ENCODE results near the gene ANKRD39. TPM values are rescaled to one million over a fixed set of nuclear protein-coding genes. Genes with fewer than 3 reads are reported as not detected.

Gene ANKRD39
- total and polyA plus RNA-seq, 4 donors = 7.4 to 16.9 (median 15.6) TPM

- no peaks in the 10 kb centered on the region for H3K36me3 ChIP-seq (ENCODE audit: control insufficient read depth in 4 of 4, insufficient read depth in 4 of 4, low read length in 4 of 4)
- H3K9me3 ChIP-seq (ENCODE audit: control insufficient read depth in 4 of 4, insufficient read depth in 3 of 4, low read length in 3 of 4) = no peaks in the 10 kb centered on the region
- H3K4me1 ChIP-seq (ENCODE audit: control insufficient read depth in 5 of 5, insufficient read depth in 5 of 5, low read length in 5 of 5) = peaks cover 0 to 43% (median 18%) of the 10 kb centered on the region in 5 donors
- no peak overlapping the region for H3K4me3 ChIP-seq
- no peak for ATAC-seq (ENCODE audit: insufficient read depth, low FRiP score)
- no peak for DNase-seq
- no peaks in the 10 kb centered on the region for H3K27me3 ChIP-seq (ENCODE audit: control insufficient read depth in 3 of 3, insufficient read depth in 3 of 3, low read length in 2 of 3)
- no peak overlapping the region for H3K9ac ChIP-seq (ENCODE audit: insufficient read depth in 1 of 2, low read length in 2 of 2)
- no peak for TF ChIP-seq CTCF (IDR thresholded peaks at IDR 0.05; ENCODE audit: control extremely low read depth, extremely low read depth)
- 89 to 92% methylated on average over 9 of the region's 9 CpGs for WGBS, 2 donors
- H3K27ac ChIP-seq (ENCODE audit: low read depth in 1 of 2, low read length in 1 of 2) = no peak overlapping the region
Observed at GRCh38 chr2:96883306-96883705, 25.5 kb upstream of the ANKRD39 start.

- 88 to 94% methylated on average over 8 of the region's 8 CpGs for WGBS, 2 donors
- Histone ChIP-seq H3K27me3 (ENCODE audit: control insufficient read depth in 3 of 3, insufficient read depth in 3 of 3, low read length in 2 of 3) (no peaks in the 10 kb centered on the region), H3K36me3 (ENCODE audit: control insufficient read depth in 4 of 4, insufficient read depth in 4 of 4, low read length in 4 of 4) (no peaks in the 10 kb centered on the region), H3K4me1 (ENCODE audit: control insufficient read depth in 5 of 5, insufficient read depth in 5 of 5, low read length in 5 of 5) (peaks cover 0 to 43% (median 14%) of the 10 kb centered on the region in 5 donors), H3K9me3 (ENCODE audit: control insufficient read depth in 4 of 4, insufficient read depth in 3 of 4, low read length in 3 of 4) (no peaks in the 10 kb centered on the region), H3K9ac (ENCODE audit: insufficient read depth in 1 of 2, low read length in 2 of 2) (no peak overlapping the region), H3K27ac (ENCODE audit: low read depth in 1 of 2, low read length in 1 of 2) (no peak overlapping the region), H3K4me3 (no peak overlapping the region)
- ATAC-seq (ENCODE audit: insufficient read depth, low FRiP score) (no peak), DNase-seq (no peak)
- TF ChIP-seq CTCF (IDR thresholded peaks at IDR 0.05; ENCODE audit: control extremely low read depth, extremely low read depth) = no peak
Observed at GRCh38 chr2:96882906-96883305, 25.1 kb upstream of the ANKRD39 start.

- WGBS, 2 donors = 80 to 84% methylated on average over 12 of the region's 12 CpGs
- Histone ChIP-seq H3K27me3 (ENCODE audit: control insufficient read depth in 3 of 3, insufficient read depth in 3 of 3, low read length in 2 of 3) (no peaks in the 10 kb centered on the region), H3K36me3 (ENCODE audit: control insufficient read depth in 4 of 4, insufficient read depth in 4 of 4, low read length in 4 of 4) (no peaks in the 10 kb centered on the region), H3K4me1 (ENCODE audit: control insufficient read depth in 5 of 5, insufficient read depth in 5 of 5, low read length in 5 of 5) (peaks cover 0 to 36% (median 11%) of the 10 kb centered on the region in 5 donors), H3K4me3 (no peak overlapping the region), H3K9me3 (ENCODE audit: control insufficient read depth in 4 of 4, insufficient read depth in 3 of 4, low read length in 3 of 4) (no peaks in the 10 kb centered on the region), H3K9ac (ENCODE audit: insufficient read depth in 1 of 2, low read length in 2 of 2) (no peak overlapping the region), H3K27ac (ENCODE audit: low read depth in 1 of 2, low read length in 1 of 2) (no peak overlapping the region)
- DNase-seq (no peak), ATAC-seq (ENCODE audit: insufficient read depth, low FRiP score) (no peak)
- no peak for TF ChIP-seq CTCF (IDR thresholded peaks at IDR 0.05; ENCODE audit: control extremely low read depth, extremely low read depth)
Observed at GRCh38 chr2:96882230-96882629, 24.4 kb upstream of the ANKRD39 start.

Data from lung (tissue), 12 donors.